Heart left ventricle (tissue), 13 donors: Measurements from ENCODE around the gene GPC2.

Source experiments
- POLR2A ChIP-seq, 2 donors: fragments of 450-650 bp; IDR thresholded peaks; one replicate each; pipeline ENCODE4 v1.6.1; 2017; ENCODE audit warnings: antibody characterized with exemption in 2 of 2, mild to moderate bottlenecking in 2 of 2, moderate library complexity in 2 of 2
- TF ChIP-seq, protein P1 (sequence below), 12 donors: fragments of 200-600 bp; sonication (generic) in 4 of 12; IDR thresholded peaks; one replicate each; pipeline versions ENCODE4 v1.5.0 to v1.8.0; 2018 to 2022; ENCODE audit warnings: antibody characterized with exemption in 12 of 12, mild to moderate bottlenecking in 5 of 12
- donor health status: ischemic (EF 13 %, LVEDD 7.1; RV severe dilation, severe dysfunction).
- donor health status: DM: no; HTN: yes; CAD: no.
- donor health status: DM: no; HTN: no; CAD: no.
- donor health status: ischemic (EF 25% LVEDD 6.9; RV normal size, moderate dysfunction).
- donor health status: ischemic (EF 25% LVEDD 5.7; RV mildly dilated, moderate dysfunction).
- donor health status: ischemic (EF 35%, LVEDD 5.7; RV mildly dilated, moderate dysfunction).
- donor health status: nonischemic (EF 11% LVEDD 7.7; RV severe dilation, severe dysfunction).
- donor health status: DM: yes; HTN: yes; CAD: no.
- donor health status: PGD.
- donor health status: ischemic (EF 29% LVEDD 5.4; RV normal size, mild dysfunction).
- donor health status: nonischemic (EF 23%, LVEDD 6.1; RV moderate dilation, normal function).

GRCh38 chr7:100167912-100168323 lies 9.3 kb downstream of the GPC2 start:
- TF ChIP-seq, protein P1, sequence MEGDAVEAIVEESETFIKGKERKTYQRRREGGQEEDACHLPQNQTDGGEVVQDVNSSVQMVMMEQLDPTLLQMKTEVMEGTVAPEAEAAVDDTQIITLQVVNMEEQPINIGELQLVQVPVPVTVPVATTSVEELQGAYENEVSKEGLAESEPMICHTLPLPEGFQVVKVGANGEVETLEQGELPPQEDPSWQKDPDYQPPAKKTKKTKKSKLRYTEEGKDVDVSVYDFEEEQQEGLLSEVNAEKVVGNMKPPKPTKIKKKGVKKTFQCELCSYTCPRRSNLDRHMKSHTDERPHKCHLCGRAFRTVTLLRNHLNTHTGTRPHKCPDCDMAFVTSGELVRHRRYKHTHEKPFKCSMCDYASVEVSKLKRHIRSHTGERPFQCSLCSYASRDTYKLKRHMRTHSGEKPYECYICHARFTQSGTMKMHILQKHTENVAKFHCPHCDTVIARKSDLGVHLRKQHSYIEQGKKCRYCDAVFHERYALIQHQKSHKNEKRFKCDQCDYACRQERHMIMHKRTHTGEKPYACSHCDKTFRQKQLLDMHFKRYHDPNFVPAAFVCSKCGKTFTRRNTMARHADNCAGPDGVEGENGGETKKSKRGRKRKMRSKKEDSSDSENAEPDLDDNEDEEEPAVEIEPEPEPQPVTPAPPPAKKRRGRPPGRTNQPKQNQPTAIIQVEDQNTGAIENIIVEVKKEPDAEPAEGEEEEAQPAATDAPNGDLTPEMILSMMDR (IDR thresholded peaks at IDR 0.05), result no peak
- no peak for TF ChIP-seq POLR2A (IDR thresholded peaks at IDR 0.05)
